ENCODE measurements around the gene AP2A1.
"Not testable (repeated sequence)": the region's sequence is repeated elsewhere in the genome, so short reads cannot be mapped to it uniquely, and the experiment has no call there.

AP2A1 gene

DNA sequence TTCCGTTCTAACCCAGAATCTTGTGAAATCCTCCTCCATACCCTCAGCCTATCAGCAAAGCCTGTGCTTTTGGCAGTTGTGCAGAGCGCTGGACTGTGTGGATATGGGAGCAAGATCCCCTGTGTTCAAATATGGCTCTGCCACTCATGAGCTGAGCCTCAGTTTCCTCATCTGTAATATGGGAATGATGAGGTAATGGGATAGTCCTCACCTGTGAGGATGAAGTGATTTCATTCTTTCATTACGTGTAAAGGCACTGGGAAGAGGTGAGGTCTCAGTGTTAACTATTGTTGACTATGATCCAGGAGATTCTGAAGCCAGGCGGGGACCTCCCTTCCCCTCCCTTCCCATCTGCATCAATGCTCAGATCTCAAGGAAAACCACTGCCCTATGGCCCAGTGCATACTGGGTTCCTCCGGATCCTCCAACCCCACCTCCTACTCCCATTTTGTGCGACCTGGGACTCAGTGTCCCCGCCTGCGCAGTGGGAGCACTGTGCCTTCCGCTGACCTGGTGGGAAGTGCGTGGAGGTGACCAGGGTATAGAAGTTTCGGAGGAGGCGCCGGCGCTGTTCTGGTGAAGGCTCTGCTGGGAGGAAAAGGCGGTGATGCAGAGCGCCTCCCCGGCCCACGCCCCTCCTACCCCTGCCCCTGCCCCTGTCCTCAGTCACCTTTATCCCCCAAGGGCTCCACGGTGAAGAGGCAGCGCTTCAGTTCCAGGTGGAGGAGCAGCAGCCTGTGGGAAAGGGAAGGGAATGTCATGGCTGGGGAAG is 41.3 kb downstream of the AP2A1 start:
- no peak overlapping the region for H3K4me3 ChIP-seq (ENCODE audit: low read length)
- DNase-seq (ENCODE audit: low read depth, low spot score) = no peak

DNA sequence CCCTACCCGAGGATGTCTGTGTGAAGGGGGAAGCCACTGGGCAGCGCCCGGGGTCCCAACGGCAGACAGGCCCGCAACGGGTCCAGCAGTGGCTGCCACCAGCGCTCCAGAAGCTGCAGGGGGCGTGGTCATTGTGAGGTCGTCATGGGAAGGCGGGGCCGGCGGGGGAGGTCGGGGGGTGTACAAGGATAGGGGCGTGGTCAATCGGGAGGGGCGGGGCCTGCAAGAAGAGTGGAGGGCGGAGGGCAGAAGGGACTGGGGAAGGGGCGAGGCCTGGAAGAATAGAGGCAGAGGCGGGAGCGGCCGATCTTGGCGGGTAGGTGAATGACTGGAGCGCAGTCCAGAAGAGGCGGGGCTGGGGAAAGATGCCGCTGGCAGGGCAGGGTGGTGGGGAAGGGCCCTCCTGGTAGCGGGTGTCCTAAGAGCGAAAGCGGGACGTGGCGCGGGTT is 41.9 kb downstream of the AP2A1 start:
- no peak overlapping the region for H3K4me3 ChIP-seq (ENCODE audit: low read length)
- no peak for DNase-seq (ENCODE audit: low read depth, low spot score)

DNA sequence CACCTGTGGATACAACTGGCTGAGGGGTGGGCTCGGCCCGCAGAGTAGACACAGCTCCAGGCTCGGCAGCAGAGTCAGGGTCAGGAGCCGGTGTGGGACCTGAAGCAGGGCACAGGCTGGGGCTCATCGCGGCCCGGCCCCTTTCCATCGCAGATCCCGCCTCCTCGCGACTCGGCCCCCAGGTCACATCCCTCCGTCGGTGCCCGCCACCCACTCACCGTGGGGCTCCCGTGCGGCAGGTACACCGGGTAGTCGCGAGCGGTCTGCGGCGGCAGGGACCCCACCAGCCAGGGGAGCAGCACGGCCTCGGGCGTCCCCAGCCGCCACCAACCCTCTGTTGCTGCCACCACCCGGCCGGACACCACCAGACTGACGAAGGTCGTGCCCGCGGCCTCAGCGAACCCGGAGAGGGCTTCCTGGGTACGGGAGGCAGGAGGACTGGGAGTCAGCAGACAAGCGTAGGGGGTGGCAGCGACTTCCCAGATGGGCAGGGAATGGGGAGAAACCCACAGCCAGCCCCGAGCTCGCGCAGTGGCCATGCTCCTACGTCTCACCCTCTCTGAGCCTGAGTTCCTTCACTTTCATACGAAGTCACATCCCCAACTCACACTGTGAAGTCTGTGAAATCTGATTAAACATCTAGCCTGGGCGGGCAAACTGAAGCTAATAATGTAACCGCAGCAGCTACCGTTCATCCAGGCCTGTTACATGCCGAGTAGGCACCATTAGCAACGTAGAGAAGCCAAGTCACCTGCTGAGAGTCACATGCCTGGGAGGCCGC is 42.5 kb downstream of the AP2A1 start:
- no peak for DNase-seq (ENCODE audit: low read depth, low spot score)
- no peak overlapping the region for H3K4me3 ChIP-seq (ENCODE audit: low read length)

DNA sequence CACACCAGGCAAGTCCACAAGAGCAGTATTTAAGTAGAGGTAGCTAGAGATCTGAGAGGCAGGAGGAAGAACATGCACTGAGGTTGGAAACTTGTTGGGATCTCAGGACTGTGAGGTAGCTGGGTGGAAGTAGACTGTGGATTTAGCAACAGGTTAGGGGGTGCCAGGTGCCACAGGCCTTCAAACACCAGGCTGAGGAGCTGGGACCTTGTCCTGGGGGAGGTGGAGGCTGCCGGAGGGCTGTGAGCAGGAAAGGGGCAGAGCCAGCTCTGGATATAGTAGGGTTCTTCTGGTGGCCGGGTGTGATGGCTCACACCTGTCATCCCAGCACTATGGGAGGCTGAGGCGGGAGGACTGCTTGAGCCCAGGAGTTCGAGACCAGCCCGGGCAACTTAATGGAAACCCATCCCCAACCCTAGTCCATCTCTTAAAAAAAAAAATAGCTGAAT is 43.2 kb downstream of the AP2A1 start:
- no peak overlapping the region for H3K4me3 ChIP-seq (ENCODE audit: low read length)
- no peak for DNase-seq (ENCODE audit: low read depth, low spot score)

DNA sequence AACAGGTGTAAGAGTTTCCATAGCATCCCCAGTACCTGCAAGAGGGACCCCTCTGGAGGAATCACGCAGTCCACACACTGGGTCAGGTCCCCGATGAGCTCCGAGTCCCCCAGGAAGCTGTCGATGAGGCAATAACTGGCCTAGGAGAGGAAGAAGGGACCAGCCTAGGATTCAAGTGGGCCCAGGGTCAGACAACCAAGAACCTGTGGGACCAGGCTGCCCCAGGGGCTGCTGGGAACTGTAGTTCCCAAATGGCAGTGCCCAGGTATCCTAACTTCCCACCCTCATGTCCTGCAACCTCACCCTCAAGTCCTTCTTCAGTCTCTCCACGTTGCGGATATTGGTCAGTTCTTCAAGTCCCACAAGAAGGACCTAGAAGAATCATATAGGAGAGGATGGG is 44.5 kb downstream of the AP2A1 start:
- DNase-seq (ENCODE audit: low read depth, low spot score) = no peak
- H3K4me3 ChIP-seq (ENCODE audit: low read length) = no peak overlapping the region

DNA sequence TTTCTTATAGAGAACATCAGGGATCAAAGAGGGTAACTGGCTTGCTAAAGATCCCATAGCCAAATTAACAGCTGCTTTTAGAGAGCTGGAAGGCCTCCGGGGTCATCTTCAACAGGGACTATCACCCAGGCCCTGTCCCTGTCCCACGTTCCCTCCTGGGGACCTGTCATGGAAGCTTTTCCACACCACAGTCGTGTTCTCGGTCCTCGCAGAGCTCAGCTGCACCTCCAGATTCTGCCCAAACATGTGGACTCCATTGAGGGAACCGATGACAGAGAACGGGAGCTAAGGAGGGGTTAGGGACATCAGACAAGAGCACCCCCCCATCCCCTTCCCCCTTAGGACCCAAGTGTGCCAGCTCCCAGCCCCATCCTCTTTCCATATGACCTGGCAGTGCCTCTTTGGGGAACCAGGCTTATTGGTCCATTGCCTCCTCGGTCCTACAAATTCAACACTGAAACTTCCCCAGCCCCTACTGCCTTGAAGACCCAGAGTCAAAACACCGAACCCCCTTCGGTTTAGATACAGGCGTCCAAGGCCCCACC is 45.7 kb downstream of the AP2A1 start:
- peak overlapping the region; percentile 89 for H3K4me3 ChIP-seq (ENCODE audit: low read length)
- DNase-seq (ENCODE audit: low read depth, low spot score) = no peak

DNA sequence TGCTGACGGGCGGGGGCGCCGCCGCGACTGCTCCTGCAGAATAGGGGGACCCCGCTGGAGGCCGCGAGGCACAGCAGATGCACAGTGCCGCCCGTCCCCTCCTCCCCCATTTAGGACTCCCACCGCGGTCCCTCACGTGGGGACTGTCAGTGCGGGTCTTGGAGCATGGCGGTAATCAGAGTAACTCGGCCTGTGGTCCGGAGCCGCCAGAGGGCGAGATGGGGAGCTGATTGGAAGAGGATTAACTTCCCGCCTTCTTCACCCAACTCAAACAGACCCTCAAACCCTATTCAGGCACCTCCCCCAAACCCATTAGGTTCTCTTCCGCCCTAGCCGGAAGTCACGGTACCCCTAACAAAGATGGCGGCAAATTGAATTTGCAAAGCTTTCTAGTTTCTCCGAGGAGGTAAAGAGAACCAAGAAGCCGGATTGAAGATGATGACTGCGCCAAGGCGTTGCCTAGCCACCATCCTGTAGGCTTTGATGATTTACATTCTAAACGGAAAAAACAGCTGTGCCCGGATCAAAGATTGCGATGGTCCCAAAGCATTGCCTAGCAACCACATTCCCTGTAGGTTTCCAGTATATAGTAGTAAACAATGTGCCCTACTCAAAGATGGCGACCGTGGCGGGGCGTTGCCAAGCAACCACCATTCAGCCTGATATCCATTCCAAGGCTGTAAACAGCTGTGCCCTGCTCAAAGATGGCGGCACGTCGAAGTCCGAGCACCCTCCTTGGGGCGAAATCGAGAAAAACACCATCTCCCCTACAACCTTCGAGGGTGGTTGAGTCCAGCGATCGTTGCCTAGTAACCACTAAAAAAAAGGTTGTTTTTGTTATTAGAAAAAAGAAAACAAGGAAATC is 46.4 kb downstream of the AP2A1 start, which contains the start of gene FUZ:
Gene FUZ (minus strand): TSS at position 296 of the 865 bp plus-strand sequence. CDS start 186 bp downstream, at position 110.
- peak; percentile 98 for DNase-seq (ENCODE audit: low read depth, low spot score)
- H3K4me3 ChIP-seq (ENCODE audit: low read length) = peak within 1 kb of the TSS; percentile 89

DNA sequence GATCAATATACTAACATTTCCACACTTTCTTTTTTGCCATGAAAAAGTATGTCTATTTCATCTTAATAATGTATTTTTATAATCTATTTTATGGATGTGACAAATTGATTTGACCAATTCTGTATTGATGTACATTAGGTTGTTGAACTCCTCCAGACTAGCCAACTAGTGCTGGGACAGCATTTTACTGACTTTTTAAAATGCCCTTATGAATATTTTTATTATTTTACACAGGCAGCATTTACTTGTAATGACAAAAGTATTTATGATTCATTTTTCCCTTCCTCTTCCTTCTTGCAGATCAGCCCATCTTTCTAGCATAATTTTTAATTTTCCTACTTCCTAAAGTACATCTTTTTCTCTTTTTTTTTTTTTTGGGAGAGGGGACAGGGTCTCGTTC is 47.2 kb downstream of the AP2A1 start:
- H3K4me3 ChIP-seq (ENCODE audit: low read length) = peak overlapping the region; percentile 89
- DNase-seq (ENCODE audit: low read depth, low spot score) = no peak

DNA sequence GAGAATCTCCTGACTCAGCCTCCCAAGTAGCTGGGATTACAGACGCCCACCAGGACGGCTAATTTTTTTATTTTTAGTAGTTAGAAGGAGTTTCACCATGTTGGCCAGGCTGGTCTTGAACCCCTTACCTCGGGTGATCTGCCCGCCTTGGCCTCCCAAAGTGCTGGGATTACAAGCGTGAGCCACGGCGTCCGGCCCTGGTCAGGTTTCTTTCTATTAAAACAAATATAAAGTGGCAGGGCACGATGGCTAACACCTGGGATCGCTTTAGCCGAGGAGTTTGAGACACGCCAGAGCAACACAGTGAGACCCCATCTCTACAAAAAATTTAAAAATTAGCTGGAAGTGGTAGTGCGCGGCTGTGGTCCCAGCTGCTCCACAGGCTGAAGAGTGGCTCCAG is 49.8 kb downstream of the AP2A1 start:
- no peak for DNase-seq (ENCODE audit: low read depth, low spot score)
- H3K4me3 ChIP-seq (ENCODE audit: low read length) = no peak overlapping the region

DNA sequence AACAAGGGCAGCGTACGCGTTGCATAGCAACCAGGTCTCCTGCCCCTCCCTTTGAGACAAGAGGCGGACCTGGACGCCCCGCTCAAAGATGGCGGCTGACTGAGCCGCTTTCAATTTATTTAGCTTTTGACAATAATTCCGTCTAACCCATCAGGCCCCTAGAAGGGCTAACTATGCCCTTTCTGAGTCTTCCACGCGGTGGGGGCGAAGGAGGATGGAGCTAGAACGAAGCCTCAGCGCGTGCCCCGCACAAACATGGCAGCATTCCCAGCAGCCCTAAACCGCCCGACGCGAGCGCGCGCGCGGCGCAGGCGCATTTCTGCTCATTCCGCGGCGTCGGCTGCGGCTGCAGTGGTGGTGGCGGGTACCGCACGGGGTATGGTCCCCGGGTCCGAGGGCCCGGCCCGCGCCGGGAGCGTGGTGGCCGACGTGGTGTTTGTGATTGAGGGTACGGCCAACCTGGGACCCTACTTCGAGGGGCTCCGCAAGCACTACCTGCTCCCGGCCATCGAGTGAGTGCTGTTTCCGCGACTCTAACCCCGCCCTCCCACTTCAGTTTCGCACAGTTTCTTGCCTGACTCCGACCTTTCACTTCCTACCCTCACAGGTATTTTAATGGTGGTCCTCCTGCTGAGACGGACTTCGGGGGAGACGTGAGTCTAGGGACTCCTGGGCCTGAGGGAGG is 51.3 kb downstream of the AP2A1 start, which contains the start of gene MED25:
Gene MED25 (plus strand): TSS at position 326 of the 685 bp plus-strand sequence. CDS start 53 bp downstream, at position 379.
- peak; percentile 74 for DNase-seq (ENCODE audit: low read depth, low spot score)
- peak within 1 kb of the TSS; percentile 94 for H3K4me3 ChIP-seq (ENCODE audit: low read length)

DNA sequence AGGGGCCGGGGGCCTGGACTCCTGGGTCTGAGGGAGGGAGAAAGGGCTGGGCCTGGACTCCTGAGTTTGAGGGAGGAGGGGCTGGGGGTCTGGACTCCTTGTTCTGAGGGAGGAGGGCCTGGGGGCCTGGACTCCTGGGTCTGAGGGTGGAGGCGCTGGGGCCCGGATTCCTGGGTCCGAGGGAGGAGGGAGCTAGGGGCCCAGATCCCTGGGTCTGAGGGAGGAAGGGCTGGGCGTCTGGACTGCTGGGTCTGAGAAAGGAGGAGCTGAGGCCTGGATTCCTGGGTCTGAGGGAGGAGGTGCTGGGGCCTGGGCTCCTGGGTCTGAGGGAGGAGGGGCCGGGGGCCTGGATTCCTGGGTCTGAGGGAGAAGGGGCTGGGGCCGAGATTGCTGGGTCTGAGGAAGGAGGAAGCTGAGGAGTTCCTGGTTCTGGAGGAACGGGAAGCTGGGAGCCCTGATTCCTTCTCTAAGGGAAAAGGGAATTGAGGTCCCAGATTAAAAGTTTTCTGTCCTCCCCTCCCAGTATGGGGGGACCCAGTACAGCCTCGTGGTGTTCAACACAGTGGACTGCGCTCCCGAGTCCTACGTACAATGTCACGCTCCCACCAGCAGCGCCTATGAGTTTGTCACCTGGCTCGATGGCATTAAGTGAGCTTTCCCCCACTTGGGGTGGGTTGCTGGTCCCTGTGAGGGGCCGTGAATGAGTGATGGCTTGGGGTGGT is 52.0 kb downstream of the AP2A1 start:
- peak overlapping the region; percentile 94 for H3K4me3 ChIP-seq (ENCODE audit: low read length)
- no peak for DNase-seq (ENCODE audit: low read depth, low spot score)

DNA sequence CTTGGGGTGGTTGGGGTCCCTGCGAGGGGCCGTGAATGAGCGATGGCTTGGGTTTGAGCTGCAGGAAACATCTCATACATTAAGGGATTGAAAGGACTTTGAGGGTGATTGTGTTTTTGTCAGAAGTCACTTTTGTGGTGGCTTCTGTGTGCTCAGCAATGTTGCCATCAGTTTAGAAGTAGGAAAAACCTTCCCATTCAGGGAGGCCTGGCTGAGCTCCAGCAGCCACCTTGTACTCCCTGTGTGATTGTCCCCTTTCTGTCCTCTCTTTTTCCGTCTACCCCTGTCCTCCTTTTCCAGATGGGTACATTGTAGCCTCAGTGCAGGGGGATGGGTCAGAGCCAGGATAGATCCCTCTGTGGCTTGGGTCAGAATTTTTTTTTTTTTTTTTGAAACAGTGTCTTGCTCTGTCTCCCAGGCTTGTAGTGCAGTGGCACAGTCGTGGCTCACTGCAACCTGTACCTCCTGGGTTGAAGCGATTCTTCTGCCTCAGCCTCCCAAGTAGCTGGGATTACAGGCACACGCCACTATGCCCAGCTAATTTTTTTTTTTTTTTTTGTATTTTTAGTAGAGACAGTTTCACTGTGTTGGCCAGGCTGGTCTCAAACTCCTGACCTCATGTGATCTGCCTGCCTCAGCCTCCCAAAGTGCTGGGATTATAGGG is 52.8 kb downstream of the AP2A1 start:
- not testable (repeated sequence) for DNase-seq (ENCODE audit: low read depth, low spot score)
- peak overlapping the region; percentile 94; the same call in 1 of the 2 replicates for H3K4me3 ChIP-seq (ENCODE audit: low read length)

DNA sequence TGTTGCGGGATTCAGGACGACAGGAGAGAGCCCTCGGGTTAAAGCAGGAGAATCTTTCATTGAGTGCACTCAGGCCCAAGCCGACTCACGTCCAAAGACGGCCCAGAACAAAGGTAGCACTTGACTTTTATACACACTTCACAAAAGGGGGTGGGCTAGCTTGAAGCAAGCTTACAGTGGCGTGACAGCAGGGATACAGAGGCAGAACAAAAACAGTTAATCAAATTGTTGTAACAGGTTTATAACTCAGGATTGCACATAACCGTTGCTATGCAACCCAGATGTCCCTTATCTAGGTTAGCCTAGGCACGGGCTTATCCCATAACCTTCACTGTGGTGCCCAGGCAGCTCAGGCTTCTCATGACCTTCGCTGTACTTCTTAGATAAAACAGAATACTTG is 53.3 kb downstream of the AP2A1 start:
- H3K4me3 ChIP-seq (ENCODE audit: low read length) = no peak overlapping the region
- DNase-seq (ENCODE audit: low read depth, low spot score) = no peak

DNA sequence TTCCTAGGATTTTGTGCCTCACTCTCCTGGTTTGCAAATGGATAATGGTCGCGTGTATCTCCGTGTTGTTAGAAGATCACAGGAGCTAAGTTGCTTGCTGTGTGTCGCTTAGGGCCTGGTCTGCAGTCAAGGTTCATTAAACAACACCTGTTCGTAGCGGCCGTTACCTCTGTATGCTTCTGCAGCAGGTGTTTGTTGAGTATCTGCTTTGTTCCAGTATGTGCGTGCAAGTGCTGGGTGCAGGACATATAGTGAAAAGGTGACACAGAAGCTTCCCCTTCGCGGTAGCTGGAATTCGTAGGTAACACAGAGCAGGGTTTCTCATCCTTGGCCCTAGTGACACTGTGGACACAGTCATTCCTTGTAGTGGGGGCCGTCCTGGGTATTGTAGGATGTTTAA is 56.7 kb downstream of the AP2A1 start:
- H3K4me3 ChIP-seq (ENCODE audit: low read length) = no peak overlapping the region
- no peak for DNase-seq (ENCODE audit: low read depth, low spot score)

DNA sequence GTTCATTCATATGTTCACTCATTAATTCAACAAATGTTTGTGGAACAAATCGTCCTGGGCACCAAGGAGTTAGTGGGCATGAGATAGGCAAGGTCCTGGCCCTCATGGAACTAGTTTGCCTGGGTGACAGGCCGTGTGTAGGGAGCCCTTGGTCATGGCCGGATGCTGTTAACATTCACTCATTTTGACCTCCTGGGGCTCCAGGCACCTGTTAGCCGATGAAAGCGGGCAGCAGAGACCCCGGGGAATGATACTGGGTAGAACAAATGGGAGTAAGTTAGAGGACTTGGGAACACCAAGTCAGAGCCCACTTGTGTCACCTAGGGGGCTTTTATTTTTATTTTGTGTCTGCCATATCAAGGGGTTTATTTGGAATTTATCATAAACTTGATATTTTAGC is 57.9 kb downstream of the AP2A1 start:
- no peak for DNase-seq (ENCODE audit: low read depth, low spot score)
- H3K4me3 ChIP-seq (ENCODE audit: low read length) = no peak overlapping the region

DNA sequence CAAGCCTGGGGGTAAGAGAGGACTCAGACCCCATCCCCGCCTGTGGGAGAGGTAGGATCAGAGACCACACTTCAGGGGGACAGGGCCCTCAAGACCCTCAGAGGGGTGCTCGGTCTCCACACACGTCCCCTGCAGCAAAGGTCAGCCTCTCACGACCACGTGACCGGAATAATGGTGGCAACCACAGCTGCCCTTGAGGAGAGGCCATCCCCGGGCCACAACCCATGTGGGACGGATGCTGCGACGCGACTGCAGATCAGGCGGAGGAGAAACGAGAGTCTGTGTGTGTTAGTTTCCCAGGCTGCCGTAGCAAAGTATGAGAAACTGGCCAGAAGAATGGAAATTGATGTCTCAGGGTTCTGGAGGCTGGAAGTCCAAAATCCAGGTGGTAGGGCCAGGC is 60.2 kb downstream of the AP2A1 start:
- H3K4me3 ChIP-seq (ENCODE audit: low read length) = no peak overlapping the region
- DNase-seq (ENCODE audit: low read depth, low spot score) = no peak

DNA sequence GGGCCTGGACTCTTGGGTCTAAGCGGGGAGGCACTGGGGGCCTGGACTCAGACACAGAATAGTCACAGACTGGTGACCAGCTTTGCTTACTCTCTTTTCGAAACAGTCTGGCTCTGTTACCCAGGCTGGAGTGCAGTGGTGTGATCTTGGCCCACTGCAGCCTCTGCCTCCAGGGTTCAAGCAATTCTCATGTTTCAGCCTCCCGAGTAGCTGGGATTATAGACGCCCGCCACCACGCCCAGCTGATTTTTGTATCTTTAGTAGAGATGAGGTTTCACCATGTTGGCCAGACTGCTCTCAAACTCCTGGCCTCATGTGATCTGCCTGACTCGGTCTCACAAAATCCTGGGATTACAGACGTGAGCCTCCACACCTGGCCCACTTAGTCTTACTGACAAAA is 62.4 kb downstream of the AP2A1 start:
- no peak for DNase-seq (ENCODE audit: low read depth, low spot score)
- H3K4me3 ChIP-seq (ENCODE audit: low read length) = no peak overlapping the region

All from Jurkat, Clone E6-1 (cell line).